HG02870 (cell line): ENCODE data around the gene FGF12.
"Not testable (repeated sequence)": the region's sequence is repeated elsewhere in the genome, so short reads cannot be mapped to it uniquely, and the experiment has no call there.

Experiments
- ATAC-seq: cut with Tn5 transposase; IDR thresholded peaks from one replicate; pipeline ENCODE4 v1.9.1; 2021; ENCODE audit warnings: mild to moderate bottlenecking, moderate library complexity; ENCODE audit not compliant: unreplicated experiment

The FGF12 gene

GRCh38 chr3:192607798-192608197, 119.5 kb downstream of the FGF12 start:
- no peak for ATAC-seq

DNA sequence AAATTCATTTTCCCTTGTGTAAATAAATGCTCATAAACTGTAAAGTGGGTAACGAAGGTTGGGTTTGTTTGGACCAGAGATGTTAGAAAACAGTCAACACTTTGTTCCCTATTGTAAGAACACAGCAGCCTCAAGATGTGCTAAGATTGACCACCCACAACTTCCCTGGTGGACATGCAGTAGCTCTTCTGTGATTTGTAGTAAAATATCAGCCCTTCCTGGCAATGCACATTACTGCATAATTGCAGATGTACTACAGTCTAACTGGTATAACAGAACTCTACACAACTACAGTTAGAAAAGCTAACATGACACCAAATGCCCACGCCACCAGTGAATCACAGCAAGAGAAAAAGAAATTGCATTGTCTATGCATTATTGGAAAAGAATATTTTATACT, 129.4 kb downstream of the FGF12 start:
- ATAC-seq: no peak

GRCh38 chr3:192597506-192597905, 129.8 kb downstream of the FGF12 start:
- ATAC-seq: no peak

- ATAC-seq: no peak
Observed at GRCh38 chr3:192578729-192579128, 148.6 kb downstream of the FGF12 start.

GRCh38 chr3:192577811-192578210, 149.5 kb downstream of the FGF12 start:
- ATAC-seq: no peak

GRCh38 chr3:192577271-192577670, 150.1 kb downstream of the FGF12 start:
- no peak for ATAC-seq

DNA sequence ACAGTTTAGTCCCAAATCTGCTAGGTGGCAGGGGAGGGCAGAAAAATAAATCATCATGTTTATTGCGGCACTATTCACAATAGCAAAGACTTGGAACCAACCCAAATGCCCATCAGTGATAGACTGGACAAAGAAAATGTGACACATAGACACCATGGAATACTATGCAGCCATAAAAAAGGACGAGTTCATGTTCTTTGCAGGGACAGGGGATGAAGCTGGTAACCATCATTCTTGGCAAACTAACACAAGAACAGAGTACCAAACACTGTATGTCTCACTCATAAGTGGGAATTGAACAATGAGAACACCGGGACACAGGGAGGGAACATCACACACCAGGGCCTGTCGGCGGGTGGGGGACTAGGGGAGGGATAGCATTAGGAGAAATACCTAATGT, 150.6 kb downstream of the FGF12 start:
- not testable (repeated sequence) for ATAC-seq

GRCh38 chr3:192575879-192576506, 151.3 kb downstream of the FGF12 start:
- ATAC-seq: no peak

- ATAC-seq: no peak
Observed at GRCh38 chr3:192573240-192573639, 154.1 kb downstream of the FGF12 start.

DNA sequence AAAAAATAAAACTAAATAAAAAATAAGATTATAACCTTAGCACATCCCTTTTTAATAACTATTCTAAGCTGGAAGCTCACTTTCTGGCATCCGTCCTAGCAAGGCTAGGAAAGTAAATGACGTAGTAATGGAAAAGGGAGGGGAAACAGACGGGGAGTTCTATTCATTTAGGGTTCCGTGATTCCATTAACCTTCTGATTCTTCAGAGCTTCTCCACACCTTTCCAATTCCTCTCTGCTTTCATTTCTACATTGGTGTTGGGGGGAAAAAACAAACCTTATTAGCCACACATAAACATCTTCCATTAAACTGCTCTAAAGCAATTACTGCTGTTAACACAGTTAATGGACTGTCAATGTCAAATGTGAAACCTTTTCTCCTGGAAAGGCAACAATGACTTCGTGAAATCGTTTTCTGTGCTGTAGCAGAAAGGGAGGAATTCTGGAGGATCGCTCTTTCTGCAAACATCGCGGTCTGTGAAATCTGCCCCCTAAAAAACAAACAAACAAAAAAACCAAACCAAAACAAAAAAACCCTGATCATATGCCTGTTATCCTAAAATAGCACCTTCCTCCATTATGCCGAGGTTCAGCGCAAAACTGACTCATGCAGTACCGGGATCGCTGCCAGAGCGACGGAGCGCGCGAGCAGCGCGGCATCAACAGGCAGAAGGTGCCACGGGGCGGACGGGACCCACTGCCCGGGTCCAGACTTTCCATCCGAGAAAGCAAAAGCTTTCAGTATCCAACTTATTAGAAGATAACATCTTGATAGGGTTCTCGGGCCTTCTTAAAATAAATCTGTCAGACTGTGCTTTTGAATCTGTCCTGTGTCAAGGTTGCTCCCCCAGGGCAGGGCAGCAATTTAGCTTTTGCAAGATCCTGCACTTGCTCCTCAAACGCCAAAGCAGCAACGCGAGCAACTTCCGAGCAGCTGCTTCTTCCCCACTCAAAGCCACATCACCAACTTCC, 156.2 kb downstream of the FGF12 start:
- ATAC-seq: no peak

DNA sequence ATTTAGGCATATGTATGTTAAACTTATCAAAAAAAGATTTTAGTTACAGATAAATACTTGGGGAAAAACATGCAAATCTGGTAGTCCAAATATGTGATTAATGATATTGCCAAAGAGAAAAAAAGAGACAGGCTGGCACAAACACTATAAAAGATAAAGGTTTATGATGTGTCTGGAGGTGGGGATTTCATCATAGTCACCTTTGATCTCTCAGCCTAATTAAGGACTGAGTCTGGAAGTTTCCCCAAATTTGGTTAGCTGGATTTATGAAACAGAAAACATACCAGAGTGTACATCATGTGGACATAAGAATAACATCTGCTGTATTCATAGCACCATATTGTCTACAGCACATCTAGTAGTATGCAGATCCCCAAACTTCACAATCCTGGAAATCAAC, 157.0 kb downstream of the FGF12 start:
- no peak for ATAC-seq

GRCh38 chr3:192566706-192567290, 160.5 kb downstream of the FGF12 start:
- peak; percentile 84 for ATAC-seq

- no peak for ATAC-seq
Observed at GRCh38 chr3:192564611-192565010, 162.7 kb downstream of the FGF12 start.

GRCh38 chr3:192563417-192563816, 163.9 kb downstream of the FGF12 start:
- no peak for ATAC-seq

DNA sequence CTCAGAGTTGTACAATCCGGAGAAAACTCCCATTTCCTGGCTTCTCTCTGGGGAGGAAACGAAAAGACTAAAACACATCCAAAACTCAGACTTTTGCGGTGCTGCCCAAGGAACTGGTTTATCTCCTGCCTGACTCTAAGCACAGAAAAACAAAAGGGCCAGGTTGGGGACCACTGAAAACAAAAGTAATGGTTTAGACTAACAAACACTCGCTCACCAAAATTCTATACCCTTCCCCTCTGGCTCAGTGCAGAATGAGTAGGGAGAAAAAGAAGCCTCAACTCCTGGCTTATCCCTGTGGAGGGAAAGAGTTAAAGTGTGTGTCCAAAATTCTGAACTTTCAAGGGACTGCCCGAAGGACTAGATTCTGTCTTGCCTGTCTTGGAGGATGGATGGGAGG, 173.6 kb downstream of the FGF12 start:
- ATAC-seq: no peak

- no peak for ATAC-seq
Observed at GRCh38 chr3:192550356-192550755, 177.0 kb downstream of the FGF12 start.

DNA sequence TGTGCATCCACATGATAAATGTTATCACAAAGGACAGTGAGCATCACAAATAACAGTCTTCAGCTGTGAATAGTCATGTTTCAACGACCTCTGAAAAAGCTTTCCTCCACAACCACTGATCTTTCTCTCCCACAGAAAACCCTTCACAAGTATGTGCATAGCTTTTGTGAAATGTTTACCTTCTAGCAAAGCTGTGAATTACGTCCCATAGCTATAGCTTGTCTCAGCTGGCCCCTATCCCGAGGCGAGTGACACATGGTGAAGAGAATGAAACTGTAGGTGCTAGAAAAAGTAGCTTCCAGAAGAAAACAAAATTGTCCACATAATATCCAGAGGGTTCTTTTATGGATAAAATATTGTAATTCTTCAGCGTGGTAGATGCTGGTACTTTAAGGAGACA, 182.0 kb downstream of the FGF12 start:
- no peak for ATAC-seq

DNA sequence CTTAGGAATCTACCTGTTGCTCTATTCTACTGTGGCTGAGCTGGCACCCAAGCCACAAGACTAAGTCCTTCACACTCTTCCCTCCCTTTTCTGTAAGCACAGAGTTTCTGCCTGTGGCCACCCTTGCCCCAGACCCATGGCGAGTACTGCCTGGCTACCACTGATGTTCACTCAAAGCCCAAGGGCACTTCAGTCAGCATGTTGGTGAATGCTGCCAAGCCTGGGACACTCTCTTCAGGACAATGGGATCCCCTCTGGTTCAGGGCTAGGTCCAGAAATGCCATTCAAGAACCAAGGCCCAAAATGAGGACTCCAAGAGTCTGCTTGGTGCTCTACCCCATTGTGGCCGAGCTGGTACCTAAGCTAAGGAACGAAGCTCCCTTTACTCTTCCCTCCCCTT, 184.2 kb downstream of the FGF12 start:
- ATAC-seq: no peak

DNA sequence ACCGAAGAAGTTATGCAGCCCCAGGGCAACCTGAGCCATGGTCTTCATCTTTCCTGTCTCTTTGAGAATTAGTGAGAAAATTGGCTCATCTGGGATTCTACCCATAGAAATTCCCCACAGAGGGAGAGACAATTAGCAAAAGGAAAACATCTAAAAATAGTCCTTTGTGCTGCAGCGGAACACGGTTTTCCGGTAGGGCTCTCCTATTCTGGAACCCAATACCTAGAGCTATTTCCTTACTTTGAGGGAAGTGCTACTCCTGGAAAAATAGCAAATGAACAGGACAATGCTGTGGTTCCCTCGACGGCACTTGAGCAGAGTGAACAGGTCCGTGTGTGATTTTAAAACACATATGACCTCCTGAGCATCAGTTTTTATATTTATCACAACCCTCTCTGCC, 210.5 kb downstream of the FGF12 start:
- no peak for ATAC-seq

DNA sequence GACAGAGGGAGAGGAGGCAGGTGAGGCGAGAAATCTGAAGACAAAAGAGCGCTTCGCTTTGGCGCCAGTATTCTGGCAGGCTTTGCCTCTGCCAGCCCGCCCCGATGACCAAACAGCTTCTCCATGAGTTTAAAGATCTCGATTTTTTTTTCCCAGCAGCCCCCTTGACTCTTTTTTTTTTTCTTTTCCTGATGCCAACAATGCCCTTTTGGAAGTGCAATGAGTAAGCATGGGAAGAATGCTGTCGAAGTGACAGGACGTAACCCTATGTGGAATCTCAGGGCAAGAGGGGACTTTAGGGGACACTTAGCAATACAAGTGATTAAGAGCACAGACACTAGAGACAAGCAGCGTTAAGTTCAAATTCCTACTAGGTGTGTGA, 211.7 kb downstream of the FGF12 start:
- ATAC-seq: no peak

DNA sequence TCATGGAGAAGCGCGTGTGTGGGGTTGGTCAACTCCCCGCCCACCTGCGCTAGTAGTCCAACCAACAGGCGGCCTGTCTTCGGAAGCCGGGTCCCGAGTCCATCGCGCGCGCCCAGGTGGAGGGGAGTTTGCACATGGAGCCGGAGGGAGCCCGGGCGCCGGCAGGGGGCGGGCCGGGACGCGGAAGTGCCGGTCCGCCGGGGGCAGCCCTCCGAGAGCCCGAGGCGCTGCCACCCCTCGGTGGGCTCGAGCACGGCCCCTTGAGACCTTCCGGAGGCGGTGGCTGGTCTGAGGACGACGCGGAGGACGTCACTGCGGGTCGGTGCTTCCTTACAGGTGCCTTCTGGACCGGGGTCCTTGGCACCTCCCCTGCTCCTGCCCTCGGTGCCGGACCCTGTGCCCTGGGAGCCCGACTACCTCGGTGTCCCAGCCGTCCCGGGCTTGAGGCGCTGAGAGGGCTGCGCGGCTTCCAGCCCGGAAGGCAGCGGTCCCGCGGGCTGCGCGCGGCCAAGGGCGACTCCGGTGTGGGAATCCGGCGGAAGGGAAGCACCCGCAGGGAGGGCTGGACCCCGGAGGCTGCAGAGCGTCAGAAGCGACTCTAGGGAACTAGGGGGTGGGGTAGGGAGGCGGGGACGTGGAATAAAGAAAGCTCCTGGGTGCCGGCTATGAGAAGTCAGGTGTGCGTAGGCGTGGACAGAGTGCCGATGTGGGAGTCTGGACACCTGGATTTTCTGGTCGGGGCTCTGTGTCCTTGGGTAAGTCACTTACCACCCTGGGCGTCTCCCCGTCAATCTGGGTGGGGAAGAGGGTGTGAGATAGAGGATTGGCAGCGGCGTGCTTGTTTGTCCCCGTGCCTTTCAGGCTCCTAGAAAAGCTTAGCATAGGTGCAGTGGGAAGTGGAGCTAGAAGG, 212.3 kb downstream of the FGF12 start:
- ATAC-seq: no peak
